Peyer's patch (tissue), 4 donors: ENCODE results near the gene DLK1.

Experiments
- POLR2A ChIP-seq, 2 donors: fragments of 450-650 bp; IDR thresholded peaks; one replicate each; pipeline ENCODE4 v1.5.1; 2017; ENCODE audit warnings: antibody characterized with exemption in 2 of 2, mild to moderate bottlenecking in 2 of 2, moderate library complexity in 2 of 2
- TF ChIP-seq, protein P1 (sequence below), 6 experiments: fragments of 450-650 bp in 4 of 6; fragments of 200-600 bp in 2 of 6; sonication (generic) in 1 of 6; IDR thresholded peaks; one replicate each; pipeline ENCODE4 v1.5.1; 2017 to 2019; ENCODE audit warnings: antibody characterized with exemption in 6 of 6, mild to moderate bottlenecking in 3 of 6, moderate library complexity in 1 of 6

- TF ChIP-seq, protein P1, sequence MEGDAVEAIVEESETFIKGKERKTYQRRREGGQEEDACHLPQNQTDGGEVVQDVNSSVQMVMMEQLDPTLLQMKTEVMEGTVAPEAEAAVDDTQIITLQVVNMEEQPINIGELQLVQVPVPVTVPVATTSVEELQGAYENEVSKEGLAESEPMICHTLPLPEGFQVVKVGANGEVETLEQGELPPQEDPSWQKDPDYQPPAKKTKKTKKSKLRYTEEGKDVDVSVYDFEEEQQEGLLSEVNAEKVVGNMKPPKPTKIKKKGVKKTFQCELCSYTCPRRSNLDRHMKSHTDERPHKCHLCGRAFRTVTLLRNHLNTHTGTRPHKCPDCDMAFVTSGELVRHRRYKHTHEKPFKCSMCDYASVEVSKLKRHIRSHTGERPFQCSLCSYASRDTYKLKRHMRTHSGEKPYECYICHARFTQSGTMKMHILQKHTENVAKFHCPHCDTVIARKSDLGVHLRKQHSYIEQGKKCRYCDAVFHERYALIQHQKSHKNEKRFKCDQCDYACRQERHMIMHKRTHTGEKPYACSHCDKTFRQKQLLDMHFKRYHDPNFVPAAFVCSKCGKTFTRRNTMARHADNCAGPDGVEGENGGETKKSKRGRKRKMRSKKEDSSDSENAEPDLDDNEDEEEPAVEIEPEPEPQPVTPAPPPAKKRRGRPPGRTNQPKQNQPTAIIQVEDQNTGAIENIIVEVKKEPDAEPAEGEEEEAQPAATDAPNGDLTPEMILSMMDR (IDR thresholded peaks at IDR 0.05), result no peak
- TF ChIP-seq POLR2A (IDR thresholded peaks at IDR 0.05), result no peak
Measured at GRCh38 chr14:100734031-100734990, 7.6 kb downstream of the DLK1 start.
